ENCODE measurements around the gene EPHB2.

The EPHB2 gene

GRCh38 chr1:22884806-22885530 lies 174.3 kb downstream of the EPHB2 start:
- DNase-seq (ENCODE audit: low spot score), result no peak

GRCh38 chr1:22886211-22886610 lies 175.6 kb downstream of the EPHB2 start:
- DNase-seq (ENCODE audit: low spot score), result no peak

- no peak for DNase-seq (ENCODE audit: low spot score)
Observed at GRCh38 chr1:22887491-22887890, 176.9 kb downstream of the EPHB2 start.

GRCh38 chr1:22888320-22889075 lies 177.9 kb downstream of the EPHB2 start:
- no peak for DNase-seq (ENCODE audit: low spot score)

GRCh38 chr1:22889213-22889827 lies 178.7 kb downstream of the EPHB2 start:
- no peak for DNase-seq (ENCODE audit: low spot score)

- DNase-seq (ENCODE audit: low spot score), result no peak
Observed at GRCh38 chr1:22892789-22893188, 182.2 kb downstream of the EPHB2 start.

- DNase-seq (ENCODE audit: low spot score), result no peak
Observed at GRCh38 chr1:22893292-22893691, 182.7 kb downstream of the EPHB2 start.

- no peak for DNase-seq (ENCODE audit: low spot score)
Observed at GRCh38 chr1:22895357-22895756, 184.7 kb downstream of the EPHB2 start.

GRCh38 chr1:22896184-22896583 lies 185.5 kb downstream of the EPHB2 start:
- no peak for DNase-seq (ENCODE audit: low spot score)

GRCh38 chr1:22900451-22900850 lies 189.8 kb downstream of the EPHB2 start:
- DNase-seq (ENCODE audit: low spot score), result no peak

GRCh38 chr1:22903113-22903512 lies 192.5 kb downstream of the EPHB2 start:
- no peak for DNase-seq (ENCODE audit: low spot score)

GRCh38 chr1:22906968-22907367 lies 196.3 kb downstream of the EPHB2 start:
- no peak for DNase-seq (ENCODE audit: low spot score)

GRCh38 chr1:22907528-22907927 lies 196.9 kb downstream of the EPHB2 start:
- no peak for DNase-seq (ENCODE audit: low spot score)

GRCh38 chr1:22908880-22909426 lies 198.3 kb downstream of the EPHB2 start:
- no peak for DNase-seq (ENCODE audit: low spot score)

- DNase-seq (ENCODE audit: low spot score), result no peak
Observed at GRCh38 chr1:22910286-22910685, 199.6 kb downstream of the EPHB2 start.

- DNase-seq (ENCODE audit: low spot score), result no peak
Observed at GRCh38 chr1:22910986-22911651, 200.5 kb downstream of the EPHB2 start.

GRCh38 chr1:22912311-22912710 lies 201.7 kb downstream of the EPHB2 start:
- DNase-seq (ENCODE audit: low spot score), result no peak

GRCh38 chr1:22913421-22914141 lies 202.9 kb downstream of the EPHB2 start:
- no peak for DNase-seq (ENCODE audit: low spot score)

GRCh38 chr1:22914156-22914555 lies 203.5 kb downstream of the EPHB2 start:
- DNase-seq (ENCODE audit: low spot score), result no peak

GRCh38 chr1:22914633-22915217 lies 204.1 kb downstream of the EPHB2 start:
- DNase-seq (ENCODE audit: low spot score), result no peak

- no peak for DNase-seq (ENCODE audit: low spot score)
Observed at GRCh38 chr1:22915231-22915630, 204.6 kb downstream of the EPHB2 start.
